Dedifferentiated amniotic fluid mesenchymal stem cell (primary cell): ENCODE results near the gene MAGOH.

Experiments used
- DNase-seq: peaks from one replicate; pipeline ENCODE4 v3.0.0-alpha.2; 2016; ENCODE audit errors: extremely low spot score

Gene MAGOH

DNA sequence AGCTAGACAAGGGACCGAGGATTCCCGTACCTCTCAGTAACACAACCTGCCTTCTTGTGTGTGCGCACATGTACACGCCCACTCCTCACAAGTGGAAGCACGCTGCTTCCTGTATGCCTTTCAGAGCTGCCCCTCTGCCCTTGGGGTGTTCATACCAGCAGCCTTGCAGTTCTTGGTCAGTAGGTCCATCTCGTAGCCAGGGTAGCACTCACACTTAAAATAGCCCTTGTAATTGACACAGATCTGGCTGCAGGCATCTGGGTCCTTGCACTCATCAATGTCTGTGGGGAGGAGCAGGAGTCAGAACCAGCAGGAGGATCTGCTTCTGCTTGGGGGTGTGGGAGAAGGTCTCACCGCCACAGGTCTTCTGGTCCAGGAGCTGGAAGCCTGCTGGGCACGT is 32.6 kb upstream of the MAGOH start:
- DNase-seq = no peak

DNA sequence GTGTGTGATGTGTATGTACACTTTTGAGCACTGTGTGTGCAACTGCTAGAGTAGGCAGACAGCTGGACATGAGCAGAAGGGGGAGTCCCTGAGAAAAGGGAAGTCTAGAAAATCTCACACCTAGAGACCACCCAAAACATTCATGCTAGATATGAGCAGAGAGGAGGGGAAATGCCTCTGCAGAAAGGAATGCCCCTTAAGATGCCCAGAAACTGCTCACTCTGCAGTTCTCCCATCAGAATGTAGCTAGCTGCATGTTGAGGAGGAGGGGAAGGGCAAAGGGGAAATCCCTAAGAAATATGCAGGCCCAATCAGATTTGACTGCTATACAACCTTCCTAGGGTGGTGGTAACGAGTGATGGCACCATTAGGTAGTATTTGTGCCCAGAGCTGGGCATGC is 31.8 kb upstream of the MAGOH start:
- no peak for DNase-seq

- no peak for DNase-seq
These were observed 29.4 kb upstream of the MAGOH start for GRCh38 chr1:53267761-53268160.

GRCh38 chr1:53266038-53266437 is 27.7 kb upstream of the MAGOH start:
- DNase-seq = no peak

- no peak for DNase-seq
These were observed 27.3 kb upstream of the MAGOH start for GRCh38 chr1:53265581-53265980.

DNA sequence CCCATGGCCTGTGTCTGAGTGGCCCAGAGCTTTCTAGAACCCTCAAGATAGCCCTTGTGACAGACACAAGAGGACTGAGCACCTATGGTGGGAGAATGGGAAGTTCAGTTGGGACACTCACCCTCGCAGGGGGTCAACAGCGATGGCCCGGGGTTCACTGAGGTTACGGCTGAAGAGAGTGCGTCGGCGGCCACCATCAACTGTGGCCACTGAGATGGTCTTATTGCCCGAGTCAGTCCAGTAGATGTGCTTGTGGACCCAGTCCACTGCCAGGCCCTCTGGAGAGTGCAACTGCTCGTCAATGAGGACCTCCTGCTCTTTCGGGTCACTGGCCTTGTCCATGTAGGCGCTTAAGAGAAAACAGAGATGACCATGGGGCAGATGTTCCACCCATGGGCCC is 25.7 kb upstream of the MAGOH start:
- no peak for DNase-seq

DNA sequence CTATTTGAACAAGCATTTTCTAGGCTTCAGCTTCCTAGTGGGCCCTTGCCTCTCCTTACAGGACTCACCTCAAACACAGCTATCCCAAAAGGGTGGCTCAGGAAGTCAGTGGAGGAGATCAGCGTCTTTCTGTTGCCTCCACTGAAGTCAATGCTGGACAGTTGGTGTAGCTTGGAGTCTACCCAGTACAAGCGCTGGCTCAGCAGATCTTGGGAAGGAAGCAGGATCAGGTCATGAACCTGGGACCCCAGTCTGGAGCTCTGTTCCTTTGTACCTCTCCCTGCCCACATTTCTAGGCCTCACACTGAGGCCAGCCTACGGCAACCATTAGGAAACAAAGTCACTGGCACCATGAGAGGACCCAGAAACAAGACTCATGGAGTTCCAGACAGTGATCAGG is 23.7 kb upstream of the MAGOH start:
- no peak for DNase-seq

DNA sequence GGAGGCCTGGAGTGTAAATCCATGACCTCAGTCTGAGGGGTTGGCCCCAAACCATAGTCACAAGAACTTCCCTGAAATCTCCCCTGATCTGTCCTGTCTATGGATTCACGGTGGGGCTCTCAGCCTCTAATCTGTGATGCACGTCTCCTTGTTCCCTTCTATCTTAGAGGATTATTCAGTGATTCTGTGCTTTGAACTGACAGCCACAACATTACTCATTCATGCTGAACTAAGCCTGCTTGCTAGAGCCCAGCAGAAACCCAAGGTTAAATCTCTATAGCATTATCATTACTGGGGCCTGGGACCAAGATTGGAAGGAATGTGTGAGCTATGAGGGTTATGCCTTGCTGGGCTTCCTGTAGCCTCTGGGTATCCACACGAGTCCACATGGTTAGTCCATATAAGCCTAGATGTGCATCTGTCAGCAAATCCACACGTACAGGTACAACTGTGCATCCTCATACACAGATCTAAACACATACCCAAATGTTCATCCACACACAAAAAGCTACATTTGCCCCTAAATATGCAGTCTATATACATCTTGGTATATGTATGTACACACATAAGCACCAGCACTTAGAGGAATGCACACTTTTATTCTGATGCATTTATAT is 22.4 kb upstream of the MAGOH start:
- DNase-seq = no peak

DNA sequence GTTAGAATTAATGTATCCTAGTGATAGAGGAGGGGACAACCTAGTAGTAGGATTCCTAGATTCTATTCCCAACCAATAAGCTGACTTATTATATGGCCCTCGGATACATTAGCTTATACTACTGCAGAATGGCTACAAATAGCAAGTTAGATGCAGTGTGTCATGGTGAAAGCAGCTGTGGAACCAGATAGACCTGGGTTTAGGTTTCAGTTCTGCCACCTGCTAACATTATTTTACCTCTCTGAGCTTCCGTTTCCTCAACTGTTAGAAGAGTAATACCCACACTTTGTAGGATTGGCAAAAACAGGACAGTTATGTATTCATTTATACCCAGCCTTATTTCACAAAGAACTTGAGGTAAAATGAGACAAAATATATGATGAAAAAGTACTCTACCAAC is 21.6 kb upstream of the MAGOH start:
- DNase-seq = no peak

DNA sequence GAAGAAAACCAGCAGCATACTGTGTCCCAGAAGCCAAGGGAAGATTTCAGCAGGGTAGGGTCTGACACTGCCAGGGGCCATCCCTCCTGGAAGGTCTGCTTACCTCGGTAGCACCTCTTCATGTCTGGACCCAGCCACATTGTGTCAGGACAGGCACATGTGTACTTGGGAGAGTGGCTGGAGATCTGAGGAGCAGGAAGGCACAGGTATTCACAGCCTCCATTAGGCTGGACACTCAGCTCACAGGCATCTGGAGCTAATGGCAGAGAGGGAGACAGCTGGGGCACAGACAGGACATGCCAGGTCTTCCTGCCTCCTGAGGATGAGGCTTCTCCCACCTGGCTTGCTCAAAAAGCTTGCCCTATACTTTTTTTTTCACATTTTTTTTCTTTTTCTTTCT is 19.9 kb upstream of the MAGOH start:
- DNase-seq = no peak

DNA sequence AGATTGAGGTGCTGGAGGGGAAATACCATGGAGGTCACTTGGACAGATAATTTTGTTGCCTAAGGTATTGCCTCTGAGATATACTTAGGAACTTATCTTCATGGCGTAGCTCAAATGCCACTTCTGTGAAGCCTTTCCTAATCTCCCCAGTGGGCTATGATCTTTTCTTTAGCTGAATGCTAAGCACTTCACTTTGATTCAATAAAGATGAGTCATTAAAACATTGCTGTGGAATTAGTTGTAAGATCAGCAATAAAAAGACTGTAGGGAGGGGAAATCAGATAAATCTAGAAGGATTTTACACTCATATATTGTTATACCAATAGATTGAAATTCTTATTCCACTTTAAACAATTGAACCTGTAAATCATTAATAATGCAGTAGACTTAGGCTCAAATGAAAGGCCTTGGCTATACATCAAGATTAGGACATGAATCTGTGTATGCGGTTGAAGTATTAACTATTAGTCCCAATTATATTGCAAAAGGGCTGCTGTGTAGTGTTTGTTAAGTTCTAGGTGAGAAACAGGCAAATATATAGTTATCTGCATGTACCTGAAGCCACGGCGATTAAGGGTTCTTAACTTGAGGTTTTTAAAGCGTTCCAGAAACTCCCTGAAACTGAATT is 19.2 kb upstream of the MAGOH start:
- DNase-seq = no peak

- no peak for DNase-seq
These were observed 18.5 kb upstream of the MAGOH start for GRCh38 chr1:53256511-53257453.

DNA sequence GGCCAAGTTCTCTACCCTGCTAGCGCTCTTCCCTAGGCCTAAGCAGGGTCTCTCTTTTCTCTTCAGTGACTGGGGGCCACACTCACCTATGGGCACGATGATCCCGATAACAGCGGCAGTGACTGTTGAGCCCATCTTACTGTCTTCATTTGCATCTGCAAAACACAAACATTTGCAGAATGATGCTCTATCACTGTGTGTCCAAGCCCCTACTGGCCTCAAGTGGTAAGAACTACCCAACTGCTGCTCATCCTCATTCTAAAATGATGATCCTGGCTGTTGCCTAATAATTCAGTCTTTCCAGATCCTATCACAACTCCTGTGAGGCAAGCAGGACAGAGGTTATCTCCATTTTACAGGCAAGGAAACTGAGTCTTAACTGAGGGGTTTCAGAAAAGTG is 16.7 kb upstream of the MAGOH start:
- no peak for DNase-seq

DNA sequence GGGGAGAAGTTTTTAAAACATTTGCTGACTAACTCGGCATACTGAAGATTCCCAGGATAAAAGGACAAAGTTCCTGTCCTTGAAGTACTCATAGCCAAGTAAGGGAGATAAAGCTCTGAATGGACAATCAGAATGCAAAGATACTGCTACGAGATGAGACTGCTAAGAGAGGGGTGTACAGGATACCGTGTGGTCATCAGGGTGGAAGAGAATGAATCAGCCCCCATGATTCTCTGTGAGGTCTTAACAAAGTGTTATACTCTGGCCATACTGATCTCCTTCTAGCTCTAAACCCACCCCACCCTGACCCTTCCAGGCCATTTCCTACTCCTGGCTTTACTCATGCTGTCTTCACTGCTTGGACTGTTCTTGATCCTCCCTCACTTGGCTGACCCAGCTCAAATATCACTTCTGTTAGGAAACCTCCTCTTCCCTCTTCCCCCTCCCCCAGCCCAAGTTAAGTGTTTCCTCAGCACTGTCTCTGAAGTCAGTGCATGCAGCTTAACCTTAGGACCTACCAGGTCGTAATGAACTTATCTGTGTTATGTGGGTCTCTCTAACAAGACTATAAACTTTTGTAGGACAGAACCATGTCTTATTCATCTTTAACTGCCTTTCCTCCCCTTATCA is 15.8 kb upstream of the MAGOH start:
- no peak for DNase-seq

GRCh38 chr1:53250325-53250724 is 12.0 kb upstream of the MAGOH start:
- DNase-seq = no peak

GRCh38 chr1:53249706-53250105 is 11.4 kb upstream of the MAGOH start:
- DNase-seq = no peak

GRCh38 chr1:53246261-53247134 is 8.2 kb upstream of the MAGOH start:
- peak; percentile 48 for DNase-seq

DNA sequence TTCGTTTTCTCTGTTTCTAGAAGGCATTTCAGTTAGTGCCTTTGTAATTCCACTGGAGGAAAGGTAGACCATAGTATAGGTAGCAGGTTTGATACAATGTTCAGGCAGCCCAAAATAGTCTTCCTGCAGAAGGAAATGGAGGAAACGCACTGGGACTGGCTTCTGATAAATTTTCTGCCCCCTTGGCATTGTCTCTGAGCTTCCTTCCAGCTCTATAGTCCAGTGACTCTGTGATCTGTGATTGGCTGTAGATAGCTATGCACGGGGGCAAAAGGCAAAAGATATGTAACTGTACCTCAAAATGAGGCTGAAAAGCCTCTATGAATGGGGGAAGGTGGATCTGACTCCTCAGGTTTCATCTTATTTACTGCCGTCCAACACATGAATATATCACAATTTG is 5.8 kb upstream of the MAGOH start:
- DNase-seq = no peak

DNA sequence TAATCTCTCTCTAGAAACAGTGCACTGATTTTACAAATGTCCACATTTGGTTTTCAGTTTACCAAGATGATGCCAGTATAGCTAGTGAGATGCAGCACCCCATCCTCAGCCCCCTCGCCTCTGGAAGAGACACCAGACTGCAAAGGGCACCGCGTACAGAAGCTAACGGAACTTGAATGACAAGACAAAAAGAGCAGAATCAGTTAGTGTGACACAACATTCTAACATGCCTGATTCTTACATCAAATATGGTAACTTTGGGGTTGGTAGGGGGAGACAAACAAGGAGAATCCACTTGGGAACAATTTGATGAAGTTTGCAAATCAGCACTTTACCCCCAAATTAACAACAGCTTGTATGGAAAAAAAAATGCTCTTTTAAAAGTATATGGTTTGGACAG is 4.1 kb upstream of the MAGOH start:
- DNase-seq = no peak

GRCh38 chr1:53241828-53242227 is 3.5 kb upstream of the MAGOH start:
- no peak for DNase-seq

DNA sequence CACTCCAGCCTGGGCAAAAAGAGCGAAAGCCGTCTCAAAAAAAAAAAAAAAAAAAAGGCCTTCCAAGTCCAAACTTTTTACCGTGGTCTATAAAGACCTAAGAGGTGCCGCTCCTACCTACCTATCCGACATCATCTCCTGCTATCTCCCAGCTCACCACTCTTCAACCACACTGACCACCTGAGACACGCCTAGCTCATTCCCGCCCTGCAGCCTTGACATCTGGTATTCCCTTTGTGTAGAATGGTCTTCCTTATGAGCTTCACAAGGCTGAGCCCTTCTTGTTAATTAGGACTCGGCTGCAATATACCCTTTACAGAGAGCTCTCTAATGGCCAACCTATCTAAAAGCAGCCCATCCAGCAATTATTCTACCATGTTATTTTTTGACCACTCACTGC is 680 bp downstream of the MAGOH start:
- no peak for DNase-seq

DNA sequence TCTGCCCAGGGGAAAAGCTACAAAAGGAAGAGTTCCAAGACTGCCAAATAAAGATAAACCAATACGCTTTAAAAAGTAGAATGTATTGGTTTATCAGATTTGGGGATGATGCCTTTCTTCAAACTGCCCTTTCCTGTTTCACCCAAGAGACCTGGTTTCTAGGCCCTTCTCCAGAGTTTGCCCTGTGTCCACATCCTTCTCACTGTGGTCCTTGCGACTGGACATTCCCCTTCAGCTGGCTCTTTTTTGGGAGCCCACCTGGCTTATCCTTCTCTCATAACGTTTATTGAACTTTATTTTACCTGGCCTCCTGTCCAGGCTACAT is 17.4 kb downstream of the MAGOH start:
- DNase-seq = no peak
